D721Med (cell line): ENCODE results near the gene C19orf33.

Experiments
- DNase-seq: peaks from one replicate; pipeline ENCODE4 v3.0.0; 2011; ENCODE audit warnings: low spot score; ENCODE audit not compliant: insufficient read length
- FAIRE-seq: peaks from 2 replicates; lab custom pipeline; 2011; peaks lifted over from hg19 to GRCh38; lab: Jason Lieb, UNC
- TF ChIP-seq, protein P1 (sequence below): IDR thresholded peaks from 2 replicates; pipeline ENCODE4 v1.5.1; 2012; ENCODE audit warnings: mild to moderate bottlenecking, control low read depth; ENCODE audit not compliant: insufficient read depth; ENCODE audit errors: missing control alignments

C19orf33 gene

DNA sequence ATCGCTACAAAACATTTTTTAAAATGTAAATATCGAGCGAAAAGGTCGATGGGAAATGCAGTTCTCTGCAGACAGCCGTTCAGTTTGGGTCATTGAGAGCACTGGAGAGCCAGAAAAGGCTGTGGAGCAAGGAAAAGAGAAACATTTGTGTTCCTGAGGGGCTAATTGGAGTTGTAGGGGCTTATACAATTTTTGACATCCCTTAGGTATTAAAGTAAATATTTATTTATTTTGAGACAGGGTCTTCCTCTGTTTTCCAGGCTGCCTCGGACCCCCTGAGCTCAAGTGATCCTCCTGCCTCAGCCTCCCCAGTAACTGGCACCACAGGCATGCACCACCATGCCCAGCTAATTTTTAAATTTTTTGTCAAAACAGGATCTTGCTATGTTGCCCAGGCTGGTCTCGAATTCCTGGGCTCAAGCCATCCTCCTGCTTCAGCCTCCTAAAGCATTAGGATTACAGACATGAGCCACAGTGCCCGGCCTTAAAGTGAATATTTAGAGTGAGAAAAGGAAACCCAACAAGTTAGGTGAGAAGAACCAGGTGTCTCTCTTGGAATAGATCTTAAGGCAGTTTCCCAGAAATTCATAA is 12.5 kb downstream of the C19orf33 start:
- TF ChIP-seq, protein P1, sequence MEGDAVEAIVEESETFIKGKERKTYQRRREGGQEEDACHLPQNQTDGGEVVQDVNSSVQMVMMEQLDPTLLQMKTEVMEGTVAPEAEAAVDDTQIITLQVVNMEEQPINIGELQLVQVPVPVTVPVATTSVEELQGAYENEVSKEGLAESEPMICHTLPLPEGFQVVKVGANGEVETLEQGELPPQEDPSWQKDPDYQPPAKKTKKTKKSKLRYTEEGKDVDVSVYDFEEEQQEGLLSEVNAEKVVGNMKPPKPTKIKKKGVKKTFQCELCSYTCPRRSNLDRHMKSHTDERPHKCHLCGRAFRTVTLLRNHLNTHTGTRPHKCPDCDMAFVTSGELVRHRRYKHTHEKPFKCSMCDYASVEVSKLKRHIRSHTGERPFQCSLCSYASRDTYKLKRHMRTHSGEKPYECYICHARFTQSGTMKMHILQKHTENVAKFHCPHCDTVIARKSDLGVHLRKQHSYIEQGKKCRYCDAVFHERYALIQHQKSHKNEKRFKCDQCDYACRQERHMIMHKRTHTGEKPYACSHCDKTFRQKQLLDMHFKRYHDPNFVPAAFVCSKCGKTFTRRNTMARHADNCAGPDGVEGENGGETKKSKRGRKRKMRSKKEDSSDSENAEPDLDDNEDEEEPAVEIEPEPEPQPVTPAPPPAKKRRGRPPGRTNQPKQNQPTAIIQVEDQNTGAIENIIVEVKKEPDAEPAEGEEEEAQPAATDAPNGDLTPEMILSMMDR: no peak
- FAIRE-seq: no peak
- DNase-seq: no peak

DNA sequence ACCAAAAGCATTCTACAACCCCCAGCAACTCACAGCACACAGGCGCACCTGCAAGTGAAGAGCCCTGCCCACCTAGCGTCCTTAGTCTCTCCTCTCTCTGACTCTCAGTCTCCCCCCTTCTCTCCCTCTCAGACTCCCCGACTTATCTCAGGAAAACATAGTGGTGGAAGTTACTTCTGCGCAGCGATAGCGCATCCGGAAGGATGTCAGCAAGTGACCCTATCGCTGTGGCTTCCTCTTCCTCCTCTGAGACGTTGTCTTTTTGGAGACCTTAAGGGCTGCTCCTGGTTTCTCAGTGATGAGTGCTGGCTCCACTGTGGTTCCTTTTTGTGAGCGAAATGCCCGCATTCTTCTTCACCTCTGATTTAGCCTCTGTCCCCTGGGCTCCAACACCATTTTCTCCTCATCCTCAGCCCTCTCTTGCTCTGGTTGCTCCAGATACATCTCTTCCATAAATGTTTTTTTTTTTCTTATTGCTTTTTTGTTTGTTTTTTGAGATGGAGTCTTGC is 13.1 kb downstream of the C19orf33 start:
- no peak for DNase-seq
- no peak for FAIRE-seq

DNA sequence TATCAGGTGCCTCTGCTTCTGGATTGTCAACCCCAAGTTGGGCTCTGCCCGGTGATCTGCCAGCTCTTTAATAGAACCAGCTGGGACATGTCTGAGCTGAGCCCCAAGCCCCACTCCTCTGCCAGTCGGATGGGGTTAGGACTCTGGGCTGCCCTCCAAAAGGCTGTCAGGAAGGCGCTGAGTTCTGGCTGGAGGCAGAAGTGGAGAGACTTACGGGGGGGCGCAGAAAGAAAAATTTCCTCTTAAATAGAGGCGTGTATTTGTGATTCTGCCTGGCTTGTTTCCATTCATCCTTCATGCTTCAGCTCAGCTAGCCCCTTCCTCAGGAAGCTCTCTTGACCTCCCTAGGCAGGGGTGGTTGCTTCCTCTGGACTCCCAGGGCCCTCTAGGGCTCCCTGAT is 14.6 kb downstream of the C19orf33 start:
- no peak for FAIRE-seq
- TF ChIP-seq, protein P1: no peak
- DNase-seq: no peak

More for the DNA sequence above, 13.1 kb downstream of the C19orf33 start:
- TF ChIP-seq, protein P1: no peak

DNA sequence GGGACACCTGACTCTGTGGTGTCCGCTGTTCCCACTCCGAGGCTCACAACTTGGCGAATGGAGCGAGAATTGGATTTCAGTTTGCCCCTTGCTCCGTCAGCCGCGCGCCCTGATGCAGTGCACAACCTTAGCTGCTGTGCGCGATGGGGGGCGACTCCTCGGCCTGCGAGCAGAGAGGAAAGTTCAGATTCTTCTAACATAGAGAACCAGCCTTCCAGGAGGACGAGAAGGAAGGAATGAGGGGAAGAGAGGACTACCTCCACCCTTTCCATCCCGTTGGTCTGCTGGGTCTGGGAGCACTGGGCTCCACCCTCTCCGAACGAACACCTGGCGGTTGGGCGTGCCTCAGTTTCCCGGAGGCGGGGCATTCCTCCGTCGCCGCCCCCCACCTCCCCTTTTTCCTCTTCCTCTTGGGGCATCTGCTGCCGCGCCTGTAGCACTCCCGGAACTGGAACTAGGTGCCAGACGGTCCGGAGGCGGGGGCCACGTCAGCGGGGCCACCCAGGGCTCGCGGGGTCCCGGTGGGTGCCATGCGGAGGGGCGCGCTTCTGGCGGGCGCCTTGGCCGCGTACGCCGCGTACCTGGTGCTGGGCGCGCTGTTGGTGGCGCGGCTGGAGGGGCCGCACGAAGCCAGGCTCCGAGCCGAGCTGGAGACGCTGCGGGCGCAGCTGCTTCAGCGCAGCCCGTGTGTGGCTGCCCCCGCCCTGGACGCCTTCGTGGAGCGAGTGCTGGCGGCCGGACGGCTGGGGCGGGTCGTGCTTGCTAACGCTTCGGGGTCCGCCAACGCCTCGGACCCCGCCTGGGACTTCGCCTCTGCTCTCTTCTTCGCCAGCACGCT is 15.6 kb downstream of the C19orf33 start, which contains the start of gene KCNK6:
KCNK6 (plus strand) TSS at position 425 of the 838 bp plus-strand sequence; CDS start at position 531, 106 bp downstream.
- peak; percentile 63 for DNase-seq
- FAIRE-seq: no peak
- TF ChIP-seq, protein P1: no peak

DNA sequence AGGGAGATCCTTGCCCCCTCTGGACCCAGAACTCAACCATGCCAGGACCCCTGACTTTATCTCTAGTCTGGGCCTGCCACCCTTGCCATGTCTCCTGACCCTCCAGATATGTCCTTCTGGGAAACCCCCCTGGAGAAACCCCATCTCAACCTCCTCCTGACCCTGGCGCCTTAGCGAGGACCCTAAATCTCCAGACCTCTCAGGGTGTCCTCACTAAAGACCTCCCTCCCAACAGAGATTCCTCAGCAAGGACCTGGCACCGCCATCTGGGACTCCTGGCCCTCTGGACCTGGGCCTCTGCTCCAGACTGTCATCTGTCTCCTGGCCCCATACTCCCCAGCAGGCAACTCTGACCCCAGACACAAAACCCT is 16.9 kb downstream of the C19orf33 start:
- no peak for FAIRE-seq
- TF ChIP-seq, protein P1: no peak
- no peak for DNase-seq

DNA sequence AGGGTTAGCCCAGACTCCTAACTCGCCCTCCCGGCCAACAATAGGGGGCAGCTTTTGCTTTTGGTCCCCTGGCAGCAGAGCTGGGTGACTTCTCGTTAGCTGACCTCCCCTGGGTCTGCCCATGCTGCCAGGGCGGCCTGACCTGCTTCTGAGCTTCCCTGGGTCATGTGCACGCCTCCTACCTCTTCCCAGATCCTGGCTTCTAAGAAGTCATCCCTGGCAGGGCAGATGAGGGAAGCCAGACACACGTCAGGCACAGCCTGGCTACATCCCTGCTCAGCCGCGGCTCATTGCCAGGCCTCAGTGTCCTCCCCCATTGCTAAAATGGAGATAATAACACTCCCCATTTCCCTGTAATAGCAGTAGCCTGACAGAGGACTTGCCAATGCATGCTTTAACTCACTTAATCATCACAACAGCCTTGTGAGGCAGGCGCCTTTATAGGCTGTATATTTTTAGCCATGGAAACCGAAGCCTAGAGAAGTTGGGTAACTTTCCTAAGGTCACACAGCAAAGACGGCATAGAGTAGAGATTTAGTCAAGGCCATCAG is 17.7 kb downstream of the C19orf33 start:
- DNase-seq (no peak), FAIRE-seq (no peak)
- TF ChIP-seq, protein P1: no peak
